Right renal cortex interstitium (tissue), 3 donors: Measurements from ENCODE around the gene AP4M1. TPM values are rescaled to one million over a fixed set of nuclear protein-coding genes. Genes with fewer than 3 reads are reported as not detected.
"Not testable (repeated sequence)": the region's sequence is repeated elsewhere in the genome, so short reads cannot be mapped to it uniquely, and the experiment has no call there.

Experiments
- DNase-seq, 3 donors: peaks; one replicate each; pipeline ENCODE4 v3.0.0-alpha.2; 2013; ENCODE audit warnings: low read depth in 3 of 3, low spot score in 2 of 3
- polyA plus RNA-seq, 3 donors: library from polyadenylated mRNA; unstranded; fragments of 120-200 nt; gene quantifications; one replicate each; pipeline ENCODE4 v1.2.1, GENCODE V29; 2013; ENCODE audit not compliant: insufficient read length in 3 of 3

Gene AP4M1
- polyA plus RNA-seq, 3 donors: 27.7 to 34.3 (median 31.7) TPM

DNA sequence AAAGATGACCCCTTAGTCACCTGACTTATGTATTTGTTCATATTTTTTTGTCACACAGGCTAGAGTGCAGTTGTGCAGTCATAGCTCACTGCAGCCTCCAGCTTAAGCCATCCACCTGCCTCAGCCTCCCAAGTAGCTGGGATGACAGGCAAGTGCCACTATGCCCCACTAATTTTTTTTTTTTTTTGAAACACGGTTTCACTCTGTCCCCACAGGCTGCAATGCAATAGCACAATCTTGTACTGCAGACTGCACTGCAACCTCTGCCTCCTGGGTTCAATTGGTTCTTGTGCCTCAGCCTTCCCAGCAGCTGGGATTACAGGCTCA, 27.2 kb downstream of the AP4M1 start:
- no peak for DNase-seq

DNA sequence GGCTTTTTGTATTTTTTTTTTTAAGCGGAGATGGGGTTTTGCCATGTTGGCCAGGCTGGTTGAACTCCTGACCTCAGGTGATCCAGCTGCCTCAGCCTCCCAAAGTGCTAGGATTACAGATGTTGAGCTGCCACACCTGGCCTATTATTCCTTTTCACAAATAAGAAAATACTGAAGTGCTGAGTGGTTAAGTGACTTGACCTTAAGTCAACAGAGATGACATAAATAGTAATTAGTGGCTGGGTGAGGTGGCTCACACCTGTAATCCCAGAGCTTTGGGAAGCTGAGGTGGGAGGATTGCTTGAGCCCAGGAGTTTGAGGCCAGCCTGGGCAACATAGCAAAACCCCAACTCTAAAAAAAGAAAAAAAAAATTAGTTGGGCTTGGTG, 28.8 kb downstream of the AP4M1 start:
- DNase-seq: not testable (repeated sequence)

DNA sequence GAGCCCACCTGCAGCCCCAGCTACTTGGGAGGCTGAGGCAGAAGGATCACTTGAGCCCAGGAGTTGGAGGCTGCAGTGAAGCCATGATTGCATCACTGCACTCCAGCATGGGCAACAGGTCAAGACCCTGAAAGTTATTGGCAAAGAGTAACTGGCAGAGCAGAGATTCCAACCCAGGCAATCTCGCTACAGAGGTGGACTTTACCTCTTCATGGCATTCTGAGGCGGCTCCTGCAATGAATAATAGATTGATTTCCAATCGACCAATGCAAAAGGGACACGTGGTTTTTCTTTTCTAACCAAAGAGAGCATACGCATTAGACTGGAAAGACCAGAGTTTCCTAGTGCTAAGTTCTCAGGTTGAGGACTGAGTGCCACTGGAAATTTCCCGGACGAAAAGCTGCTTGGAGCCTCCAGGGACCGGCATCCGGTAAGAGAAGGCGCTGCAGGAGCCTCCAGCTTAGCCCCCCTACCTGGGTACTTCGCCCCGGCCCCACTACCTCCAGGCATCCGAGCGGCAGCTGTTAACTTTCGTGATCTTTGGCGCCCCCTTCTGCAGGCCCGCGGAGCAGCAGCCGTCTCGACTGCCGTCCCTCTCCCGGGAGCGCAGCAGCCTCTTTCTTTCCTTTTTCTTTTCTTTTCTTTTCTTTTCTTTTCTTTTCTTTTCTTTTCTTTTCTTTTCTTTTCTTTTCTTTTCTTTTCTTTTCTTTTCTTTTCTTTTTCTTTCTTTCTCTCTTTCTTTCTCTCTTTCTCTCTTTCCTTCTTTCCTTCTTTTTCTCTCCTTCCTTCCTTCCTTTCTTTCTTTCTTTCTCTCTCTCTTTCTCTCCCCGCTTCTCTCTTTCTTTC, 29.4 kb downstream of the AP4M1 start:
- DNase-seq: no peak

GRCh38 chr7:100132126-100132525, 30.7 kb downstream of the AP4M1 start:
- no peak for DNase-seq

DNA sequence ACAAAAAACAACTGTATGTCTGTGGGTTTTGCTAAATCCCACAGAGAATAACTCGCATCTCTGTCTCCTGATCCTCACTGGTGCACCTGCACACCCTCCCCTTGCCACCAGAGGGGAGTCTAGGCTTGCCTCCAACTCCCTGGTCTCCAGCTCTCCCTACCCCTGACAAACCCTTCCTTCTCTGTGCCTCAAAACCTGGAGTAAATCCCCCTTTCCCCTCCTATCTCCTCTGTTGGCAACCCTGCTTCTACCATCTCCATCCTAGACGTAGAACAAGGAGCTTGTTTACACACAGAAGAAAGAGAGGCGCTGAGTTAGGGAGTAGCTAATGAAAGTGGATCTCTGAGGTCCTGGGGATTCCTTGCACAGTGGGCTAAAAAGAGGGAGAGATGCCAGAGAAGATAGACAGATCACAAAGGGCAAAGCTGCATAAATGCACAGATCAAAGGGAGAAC, 31.3 kb downstream of the AP4M1 start:
- DNase-seq: no peak

GRCh38 chr7:100137851-100138760, 36.7 kb downstream of the AP4M1 start:
- no peak for DNase-seq

GRCh38 chr7:100141555-100141949, 40.1 kb downstream of the AP4M1 start:
- no peak for DNase-seq

DNA sequence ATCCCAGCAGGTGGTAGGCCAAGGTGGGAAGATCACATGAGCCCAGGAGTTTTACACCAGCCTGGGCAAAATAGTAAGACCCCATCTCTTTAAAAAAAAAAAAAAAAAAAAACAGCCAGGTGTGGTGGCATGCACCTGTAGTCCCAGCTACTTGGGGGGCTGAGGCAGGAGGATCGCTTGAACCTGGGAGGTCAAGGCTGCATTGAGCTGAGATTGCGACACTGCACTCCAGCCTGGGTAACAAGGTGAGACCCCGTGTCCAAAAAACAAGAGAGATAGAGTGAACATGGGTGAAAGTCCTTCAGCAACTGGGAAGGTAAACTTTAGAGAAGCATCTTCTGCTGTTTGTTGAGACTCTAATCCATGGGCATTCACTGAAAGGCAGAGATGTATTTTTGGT, 41.0 kb downstream of the AP4M1 start:
- no peak for DNase-seq

DNA sequence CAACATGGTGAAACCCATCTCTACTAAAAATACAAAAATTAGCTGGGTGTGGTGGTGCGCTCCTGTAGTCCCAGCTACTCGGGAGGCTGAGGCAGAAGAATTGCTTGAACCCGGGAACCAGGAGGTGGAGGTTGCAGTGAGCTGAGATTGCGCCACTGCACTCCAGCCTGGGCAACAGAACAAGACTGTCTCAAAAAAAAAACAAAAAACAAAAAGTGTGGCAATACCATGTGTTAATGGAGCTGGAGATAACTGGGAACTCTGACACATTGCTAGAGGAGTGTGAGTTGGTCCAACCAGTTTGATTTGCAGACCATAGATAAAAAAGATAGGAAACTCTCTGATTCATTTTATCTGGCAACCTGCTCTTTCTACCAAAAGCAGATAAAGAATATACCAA, 44.9 kb downstream of the AP4M1 start:
- DNase-seq: not testable (repeated sequence)

- DNase-seq: no peak
Observed at GRCh38 chr7:100147278-100147677, 45.8 kb downstream of the AP4M1 start.

- DNase-seq: no peak
Observed at GRCh38 chr7:100148225-100148558, 46.7 kb downstream of the AP4M1 start.

GRCh38 chr7:100148559-100149328, 47.3 kb downstream of the AP4M1 start, which contains the start of gene LAMTOR4:
Gene LAMTOR4 (plus strand): TSS chr7:100148918. CDS start chr7:100148973, 55 bp downstream.
- peak; percentile 94 to 97 (median 94) for DNase-seq

- no peak for DNase-seq
Observed at GRCh38 chr7:100152404-100152803, 51.0 kb downstream of the AP4M1 start.

GRCh38 chr7:100152937-100153666, 51.7 kb downstream of the AP4M1 start:
- DNase-seq: no peak

DNA sequence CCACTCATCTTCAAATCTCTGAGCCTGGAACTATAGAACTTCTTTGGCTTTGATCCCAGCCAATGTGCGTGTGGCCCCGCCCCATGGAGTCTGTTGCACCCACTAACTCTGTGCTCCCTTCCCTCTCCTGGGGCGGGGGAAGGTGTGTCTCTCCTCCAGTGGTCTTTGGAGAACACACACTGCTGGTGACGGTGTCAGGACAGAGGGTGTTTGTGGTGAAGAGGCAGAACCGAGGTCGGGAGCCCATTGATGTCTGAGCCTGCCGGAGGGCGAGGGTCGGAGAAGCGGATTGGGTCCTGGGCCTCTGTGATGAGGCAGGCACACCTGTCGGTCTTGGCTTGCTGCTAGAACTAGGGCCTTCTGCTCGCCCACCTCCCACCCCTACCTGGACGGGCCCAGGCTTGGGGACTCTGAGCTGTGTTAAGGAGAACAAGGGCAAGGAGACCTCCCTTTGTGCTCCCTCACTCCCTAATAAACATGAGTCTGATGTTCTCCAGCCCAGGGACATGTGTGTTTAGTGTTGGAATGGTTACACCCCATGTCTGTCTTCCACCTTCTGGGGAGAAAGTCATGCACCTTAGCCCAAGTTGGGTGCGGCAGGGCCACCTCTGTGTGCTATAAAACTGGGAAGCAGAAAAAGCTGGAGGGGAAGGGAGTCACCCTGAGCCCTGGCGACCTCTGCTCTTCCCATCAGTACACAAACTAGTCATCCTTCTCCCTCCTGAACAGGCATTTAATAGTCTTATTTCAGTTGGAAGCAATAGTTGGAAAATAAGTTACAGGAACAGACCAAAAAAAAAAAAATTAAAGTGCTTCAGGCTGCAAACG, 52.5 kb downstream of the AP4M1 start:
- DNase-seq: no peak

DNA sequence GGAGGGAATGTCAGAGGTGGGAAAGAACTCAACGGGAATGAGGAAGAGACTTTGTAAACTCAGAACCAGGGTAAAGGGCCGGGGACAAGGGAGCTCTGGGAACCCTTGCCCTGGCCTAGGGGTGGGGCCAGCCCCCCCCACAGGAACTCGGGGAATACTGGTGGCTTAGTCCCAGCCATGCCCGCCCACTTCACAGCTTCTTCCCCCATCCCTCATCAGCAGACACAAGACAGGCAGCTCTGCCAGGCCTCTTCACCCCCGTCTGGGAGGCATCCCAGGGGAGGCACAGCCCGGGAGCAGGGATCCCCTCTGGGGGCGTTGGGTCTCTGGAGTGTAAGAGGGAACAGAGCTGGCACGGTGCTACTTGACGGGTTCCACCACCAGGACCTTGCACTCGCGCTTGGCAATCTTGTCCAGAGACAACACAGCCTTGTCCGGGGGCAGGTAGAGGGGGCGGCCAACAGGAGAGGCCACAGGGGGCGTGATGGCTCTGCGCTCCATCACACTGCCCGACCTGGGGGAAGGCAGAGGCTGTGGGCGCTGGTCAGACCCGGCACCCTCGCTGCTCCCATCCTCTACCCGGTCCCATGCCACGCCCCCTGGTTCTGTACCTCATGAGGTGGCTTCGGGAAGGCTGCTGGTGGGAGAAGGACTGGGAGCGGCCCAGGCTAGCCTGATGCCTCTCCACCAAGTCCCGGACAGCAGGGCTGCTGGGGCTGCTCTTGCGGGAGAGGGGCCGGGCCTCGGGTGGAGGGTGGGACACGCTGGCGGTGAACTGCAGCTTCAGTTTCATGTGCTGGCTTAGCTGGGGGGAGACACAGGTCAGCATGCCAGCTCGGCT, 53.4 kb downstream of the AP4M1 start:
- DNase-seq: no peak

DNA sequence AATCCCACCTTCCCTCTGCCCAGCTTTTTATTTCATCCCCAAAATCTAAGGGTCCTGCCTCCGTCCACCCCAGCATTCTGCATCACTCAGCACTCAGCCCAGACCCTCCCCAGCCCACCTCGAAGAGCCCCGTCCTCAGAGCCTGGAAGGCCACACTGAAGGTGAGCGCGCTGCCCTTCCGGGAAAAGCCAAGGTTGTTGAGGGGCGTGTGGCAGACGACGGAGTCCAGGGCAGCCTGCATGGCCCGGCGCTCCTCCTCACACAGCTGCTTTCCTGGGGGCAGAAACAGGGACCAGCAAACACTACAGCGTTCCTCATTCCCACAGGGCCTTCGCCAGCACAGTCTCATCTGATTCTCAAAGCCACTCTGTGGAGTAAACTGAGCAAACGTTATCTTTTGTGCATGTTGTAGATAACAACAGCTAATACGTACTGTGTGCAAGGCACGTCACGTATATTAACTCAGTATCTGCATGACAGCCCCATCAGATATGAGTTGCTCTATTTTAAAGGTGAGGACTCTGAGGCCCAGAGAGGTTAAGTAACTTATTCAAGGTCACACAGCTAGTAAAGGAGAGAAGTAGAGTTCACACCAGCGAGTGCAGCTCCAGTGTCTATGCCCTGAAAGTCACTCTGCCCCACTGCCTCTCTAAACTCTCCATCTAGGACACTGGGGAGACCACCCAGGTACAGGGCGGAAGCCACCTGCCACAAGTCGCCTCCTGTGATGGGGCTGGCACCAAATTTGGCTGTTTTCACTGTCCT, 54.3 kb downstream of the AP4M1 start:
- no peak for DNase-seq
